T-helper 2 cell treated with Interferon-gamma antibody and Interleukin-4, amounts not matched to agents 100 ng/mL and 5 ng/mL, for 36 hours (primary cell): ENCODE data around the gene GPR142. TPM values are rescaled to one million over a fixed set of nuclear protein-coding genes. Genes with fewer than 3 reads are reported as not detected.

Experiments used
- intact Hi-C: fragments of 100-400 bp; cut with micrococcal nuclease; formaldehyde crosslinking; loops from one replicate; pipeline ENCODE4 v1.15.1; 2023
- total RNA-seq: library from RNA; stranded (reverse); gene quantifications from 2 replicates; pipeline ENCODE4 v1.2.3, GENCODE V29; 2022

Gene GPR142
- total RNA-seq, 1 donor from 2014 or later, result not detected

- intact Hi-C loops, result no loop called here
Measured at GRCh38 chr17:74343526-74344284, 23.6 kb upstream of the GPR142 start.

- intact Hi-C loops, result no loop called here
Measured at GRCh38 chr17:74344658-74345057, 22.6 kb upstream of the GPR142 start.

- intact Hi-C loops, result no loop called here
Measured at GRCh38 chr17:74345433-74346241, 21.7 kb upstream of the GPR142 start.

GRCh38 chr17:74347646-74348045, 19.7 kb upstream of the GPR142 start:
- intact Hi-C loops, result no loop called here

- intact Hi-C loops, result no loop called here
Measured at GRCh38 chr17:74349120-74349519, 18.2 kb upstream of the GPR142 start.

DNA sequence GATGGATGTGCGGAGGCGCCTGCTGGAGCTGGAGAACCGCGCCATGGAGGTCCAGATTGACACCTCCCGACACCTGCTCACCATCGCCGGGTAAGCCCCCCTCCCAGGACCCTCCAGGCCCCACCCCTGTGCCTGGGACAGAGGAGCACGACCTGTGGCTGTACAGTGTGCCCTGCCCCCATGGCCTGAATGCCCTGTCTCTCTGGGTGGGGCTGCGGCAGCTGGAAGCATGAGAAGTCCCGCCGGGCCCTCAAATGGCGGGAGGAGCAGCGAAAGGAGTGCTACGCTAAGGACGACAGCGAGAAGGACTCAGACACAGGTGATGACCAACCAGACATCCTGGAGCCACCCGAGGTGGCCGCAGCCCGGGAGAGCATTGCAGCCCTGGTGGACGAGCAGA, 16.8 kb upstream of the GPR142 start:
- intact Hi-C loops, result no loop called here

GRCh38 chr17:74351552-74352210, 15.6 kb upstream of the GPR142 start:
- intact Hi-C loops, result no loop called here

DNA sequence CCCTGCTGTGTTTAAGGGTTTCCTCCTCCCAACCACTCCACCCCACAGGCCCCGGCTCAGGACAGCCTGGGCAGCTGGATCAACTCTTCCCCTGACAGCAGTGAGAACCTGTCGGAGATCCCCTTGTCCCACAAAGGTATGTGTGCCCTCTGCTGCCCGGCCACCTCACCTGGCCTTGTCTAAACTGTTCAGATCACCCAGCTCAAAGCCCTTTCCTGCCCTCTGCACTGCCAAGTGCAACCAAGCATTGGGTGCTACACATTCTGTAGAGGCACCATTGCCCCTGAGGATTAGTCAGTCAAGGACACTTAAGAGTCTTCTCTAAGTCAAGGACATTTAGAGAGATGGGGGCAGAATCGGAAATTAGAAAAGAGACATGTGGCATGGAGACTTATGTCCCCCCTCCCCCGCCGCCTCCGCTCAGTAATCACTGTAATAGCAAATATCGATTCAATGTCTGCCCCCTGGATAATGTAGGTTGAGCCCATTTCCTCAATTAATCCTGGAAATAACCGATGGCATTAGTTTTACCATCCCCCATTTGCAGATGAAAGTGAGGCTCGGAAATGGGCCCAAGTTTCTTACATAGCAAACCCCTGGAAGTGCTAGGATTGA, 13.8 kb upstream of the GPR142 start:
- intact Hi-C loops, result loop anchor here (1.0 kb wide), 2 partner anchors 27 to 52 kb away; partner anchors contain the start of gene KIF19

GRCh38 chr17:74354123-74354522, 13.2 kb upstream of the GPR142 start:
- intact Hi-C loops, result loop anchor here (1.0 kb wide), 2 partner anchors 28 to 53 kb away; partner anchors contain the start of gene KIF19

DNA sequence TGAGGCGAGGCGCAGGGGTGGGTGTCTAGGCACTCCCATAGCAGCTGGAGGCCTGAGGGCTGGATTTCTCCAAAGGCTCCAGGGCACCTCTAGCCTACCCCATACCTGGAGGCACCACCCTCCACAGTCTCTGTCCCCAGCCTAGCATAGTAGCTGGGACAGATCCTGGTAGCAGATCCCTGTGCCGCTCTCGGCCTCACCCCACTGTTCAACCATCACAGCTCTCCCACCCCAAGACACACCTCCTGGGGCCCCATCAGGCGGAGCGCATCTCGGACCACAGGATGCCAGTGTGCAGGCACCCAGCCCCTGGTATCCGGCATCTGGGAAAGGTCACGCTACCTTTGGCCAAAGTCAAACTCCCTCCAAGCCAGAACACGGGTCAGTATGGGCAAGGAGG, 12.7 kb upstream of the GPR142 start:
- intact Hi-C loops, result loop anchor here (1.0 kb wide), 2 partner anchors 28 to 53 kb away; partner anchors contain the start of gene KIF19

DNA sequence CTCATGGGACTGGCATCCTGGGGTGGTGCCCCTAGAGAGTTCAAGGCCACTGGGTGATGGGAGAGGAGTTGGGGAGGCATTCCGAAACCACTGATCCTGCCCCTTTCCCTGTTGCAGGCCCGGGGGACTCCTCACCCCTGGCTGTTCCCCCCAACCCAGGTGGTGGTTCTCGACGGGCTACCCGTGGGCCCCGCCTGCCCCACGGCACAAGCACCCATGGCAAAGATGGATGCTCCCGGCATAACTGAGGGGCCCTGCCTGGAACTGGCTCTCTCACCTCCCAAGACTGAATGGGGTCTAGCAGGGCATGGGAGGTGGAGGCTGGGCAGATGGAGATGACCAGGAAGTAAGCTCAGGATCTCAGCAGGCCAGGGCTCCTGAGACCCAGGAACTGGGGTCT, 12.2 kb upstream of the GPR142 start:
- intact Hi-C loops, result no loop called here

- intact Hi-C loops, result loop anchor here (2.0 kb wide), 1 partner anchor 144 kb away; the partner anchor contains the start of gene TTYH2
Measured at GRCh38 chr17:74356646-74357465, 10.4 kb upstream of the GPR142 start.

DNA sequence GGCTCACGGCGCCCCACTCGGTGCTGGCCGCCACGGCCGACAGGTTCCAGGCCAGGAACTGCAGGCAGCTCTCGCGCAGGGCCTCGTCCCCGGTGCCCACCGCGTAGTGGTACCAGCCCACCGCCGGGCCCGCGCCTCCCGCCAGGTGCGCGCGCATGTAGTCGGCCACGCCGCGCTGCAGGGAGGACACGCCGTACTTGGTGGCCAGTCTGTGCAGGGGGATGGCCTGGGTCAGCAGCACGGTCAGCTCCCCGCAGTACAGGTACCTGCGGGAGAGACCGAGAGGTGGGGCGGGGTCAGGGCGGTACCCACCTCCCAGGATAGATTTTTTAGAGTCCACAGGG, 9.9 kb upstream of the GPR142 start:
- intact Hi-C loops, result loop anchor here (2.0 kb wide), 1 partner anchor 145 kb away; the partner anchor contains the start of gene TTYH2

DNA sequence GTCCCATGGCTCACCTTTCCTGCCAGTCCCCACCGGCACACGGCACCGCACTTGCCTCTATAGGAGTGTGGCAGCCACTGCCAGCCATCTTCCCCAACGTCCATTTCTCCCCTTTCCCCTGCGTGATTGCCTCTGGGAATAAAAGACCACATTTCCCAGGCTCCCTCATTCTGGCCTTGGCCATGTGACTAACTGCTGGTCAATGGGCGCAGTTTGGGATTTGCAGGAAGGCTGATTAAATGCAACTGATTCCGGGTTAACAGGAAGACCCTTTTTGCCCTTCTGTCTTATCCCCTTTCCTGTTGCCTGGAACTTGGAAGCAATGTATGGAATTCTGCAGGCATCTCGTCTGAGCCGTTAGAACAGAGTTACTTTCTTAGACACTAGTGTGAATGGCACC, 8.6 kb upstream of the GPR142 start:
- intact Hi-C loops, result no loop called here

DNA sequence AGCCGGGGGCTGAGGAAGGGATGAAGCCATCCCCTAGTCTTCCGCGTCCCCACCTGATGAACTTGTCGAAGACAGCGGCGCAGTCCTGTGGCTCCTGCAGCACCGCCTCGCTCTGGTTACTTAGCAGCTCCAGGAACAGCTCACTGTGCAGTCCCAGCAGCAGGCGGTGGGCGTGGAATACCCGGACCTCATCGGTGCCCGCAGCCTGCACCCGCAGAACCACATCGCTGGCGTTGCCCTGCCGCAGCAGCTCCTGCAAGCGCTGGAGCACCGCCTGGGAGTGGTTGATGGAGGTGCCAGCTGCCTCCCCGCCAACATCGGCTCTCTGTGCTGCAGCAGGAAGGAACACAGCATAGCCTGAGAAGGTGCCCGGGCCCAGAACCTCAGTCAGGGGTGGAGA, 7.4 kb upstream of the GPR142 start:
- intact Hi-C loops, result no loop called here

DNA sequence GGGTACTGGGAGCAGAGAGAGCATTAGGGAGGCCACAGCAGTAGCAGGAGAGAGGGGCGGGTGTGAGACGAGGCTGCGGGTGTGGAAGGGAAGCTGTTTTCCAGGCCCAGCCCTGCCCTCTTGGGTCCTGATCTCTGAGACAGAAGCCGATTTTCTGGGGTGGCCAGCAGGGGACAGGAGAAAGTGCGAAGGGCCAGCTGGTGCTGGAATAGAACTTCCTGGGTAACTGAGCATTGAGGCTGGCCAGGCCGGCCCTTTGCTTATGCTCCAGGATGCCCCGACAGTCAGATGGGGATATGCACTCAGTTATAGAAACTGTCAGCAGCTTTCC, 6.4 kb upstream of the GPR142 start:
- intact Hi-C loops, result no loop called here

DNA sequence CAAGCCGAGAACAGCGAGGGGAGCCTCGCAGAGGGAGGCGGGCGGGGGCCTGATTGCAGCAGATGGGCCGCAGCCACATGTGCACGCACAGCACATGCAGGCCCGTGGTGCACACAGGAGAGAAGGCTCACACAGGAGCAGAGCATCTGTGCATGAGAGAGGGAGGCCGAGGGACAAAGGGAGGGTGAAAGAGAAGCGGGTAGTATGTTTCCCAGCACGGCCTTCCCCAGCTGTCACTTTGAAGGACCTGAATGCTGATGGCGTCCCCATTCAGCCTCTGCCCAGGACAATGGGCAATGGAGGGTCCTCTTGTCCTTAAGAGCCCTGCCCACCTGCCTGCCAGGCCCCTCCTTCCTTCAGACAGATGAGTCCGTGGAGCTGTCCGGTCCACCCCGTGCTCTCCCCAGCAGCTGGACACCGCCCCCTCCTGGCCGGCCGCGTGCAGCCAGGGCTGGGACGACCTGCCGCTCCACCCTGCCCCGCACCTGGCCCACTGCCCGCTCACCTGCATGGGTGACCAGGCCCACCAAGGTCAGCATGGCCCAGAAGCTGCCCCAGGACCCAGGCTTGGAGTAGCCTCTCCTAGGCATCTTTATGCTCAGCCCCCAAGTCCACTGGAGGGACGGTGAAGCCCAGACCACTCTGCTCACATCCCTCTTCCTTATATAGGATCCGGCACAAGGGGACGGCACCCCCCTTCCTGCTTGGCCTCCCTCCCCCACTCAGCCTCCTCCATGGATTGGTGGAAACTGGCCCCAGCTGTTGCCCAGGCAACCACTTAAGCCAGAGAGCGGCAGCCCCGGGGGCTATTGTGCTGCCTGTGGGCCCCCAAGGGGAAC, 5.9 kb upstream of the GPR142 start, which contains the start of gene BTBD17:
TSS of gene BTBD17 (minus strand) at position 639 of the 839 bp plus-strand sequence. CDS start at position 590, 49 bp downstream.
- intact Hi-C loops, result no loop called here

DNA sequence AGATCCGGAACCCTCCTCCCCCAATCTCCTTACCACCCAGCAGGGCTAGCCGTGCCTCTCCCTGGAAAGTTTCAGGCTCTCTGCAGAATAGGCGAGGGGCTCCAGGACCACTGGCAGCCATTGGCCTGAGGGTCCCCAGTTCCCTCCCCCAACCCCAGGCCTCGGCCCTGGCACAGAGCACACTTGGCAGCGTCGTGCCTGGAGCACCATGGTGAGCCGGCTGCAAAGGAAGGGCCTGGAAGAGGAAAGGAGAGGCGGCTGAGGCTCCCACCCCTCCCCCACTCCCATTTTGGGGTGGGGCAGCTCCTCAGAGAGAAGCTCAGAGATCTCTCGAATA, 5.3 kb upstream of the GPR142 start:
- intact Hi-C loops, result no loop called here

DNA sequence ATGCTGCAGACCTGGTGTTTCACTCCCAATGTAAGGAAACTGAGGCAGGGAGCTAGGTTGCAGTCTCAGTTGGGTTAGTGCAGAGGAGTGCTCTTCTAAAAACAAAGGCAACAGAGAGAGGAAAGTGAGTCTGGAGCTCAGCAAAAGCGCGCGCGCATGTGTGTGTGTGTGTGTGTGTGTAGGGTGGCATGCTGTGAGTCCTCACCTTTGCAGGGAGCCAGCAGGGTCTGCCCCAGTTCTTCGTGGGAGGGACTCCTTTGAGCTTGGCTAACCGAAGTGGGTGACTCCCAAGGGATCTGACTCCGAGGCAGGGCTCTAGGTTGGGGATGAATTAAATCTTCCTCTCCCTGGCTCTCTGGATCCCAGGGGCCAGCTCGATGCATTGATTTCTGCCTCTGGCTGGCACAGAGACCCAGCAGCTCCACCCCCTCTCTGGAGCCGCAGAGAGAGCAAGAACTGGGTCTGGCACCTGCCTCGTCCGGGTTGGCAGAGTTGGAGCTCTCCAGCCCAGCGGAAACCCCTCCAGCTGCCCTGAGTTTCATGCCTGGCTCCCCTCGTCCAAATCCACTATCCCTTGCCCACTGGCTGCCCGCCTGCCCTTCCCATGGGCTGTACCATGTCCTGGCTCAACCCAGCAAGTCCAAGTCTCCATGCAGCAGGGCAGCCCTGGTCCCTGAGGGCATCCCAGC, 4.4 kb upstream of the GPR142 start:
- intact Hi-C loops, result no loop called here
